NCI-H2029 (cell line): ENCODE data around the gene MRFAP1L1.

ENCODE experiments used
- DNase-seq: peaks from one replicate; lab custom pipeline; 2025; lab: John Stamatoyannopoulos, UW

MRFAP1L1 gene

DNA sequence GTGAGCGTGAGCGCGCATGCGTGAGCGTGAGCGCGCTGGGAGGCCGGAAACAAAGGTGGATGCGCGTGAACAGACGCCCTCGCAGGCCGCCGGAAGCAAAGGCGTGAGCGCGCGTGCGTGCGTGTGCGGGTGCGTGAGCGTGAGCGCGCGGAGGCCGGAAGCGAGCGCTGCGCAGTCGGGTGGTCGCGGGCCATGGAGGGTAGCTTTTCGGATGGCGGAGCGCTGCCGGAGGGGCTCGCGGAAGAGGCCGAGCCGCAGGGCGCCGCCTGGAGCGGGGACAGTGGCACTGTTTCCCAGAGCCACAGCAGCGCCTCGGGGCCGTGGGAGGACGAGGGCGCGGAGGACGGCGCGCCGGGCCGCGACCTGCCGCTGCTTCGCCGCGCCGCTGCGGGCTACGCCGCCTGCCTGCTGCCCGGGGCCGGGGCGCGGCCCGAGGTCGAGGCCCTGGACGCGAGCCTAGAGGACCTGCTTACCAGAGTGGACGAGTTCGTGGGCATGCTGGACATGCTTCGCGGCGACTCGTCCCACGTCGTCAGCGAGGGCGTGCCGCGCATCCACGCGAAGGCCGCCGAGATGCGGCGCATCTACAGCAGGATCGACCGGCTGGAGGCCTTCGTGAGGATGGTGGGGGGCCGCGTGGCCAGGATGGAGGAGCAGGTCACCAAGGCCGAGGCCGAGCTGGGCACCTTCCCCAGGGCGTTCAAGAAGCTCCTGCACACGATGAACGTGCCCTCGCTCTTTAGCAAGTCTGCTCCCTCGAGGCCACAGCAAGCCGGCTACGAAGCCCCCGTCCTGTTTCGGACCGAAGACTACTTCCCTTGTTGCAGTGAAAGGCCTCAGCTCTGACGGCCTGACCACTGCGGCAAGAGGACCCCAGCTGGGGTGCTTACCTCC lies 6.6 kb upstream of the MRFAP1L1 start, which contains the start of gene BLOC1S4:
BLOC1S4 (plus strand) TSS at position 157 of the 894 bp plus-strand sequence; CDS start at position 193, 36 bp downstream.
- peak; percentile 80 for DNase-seq

DNA sequence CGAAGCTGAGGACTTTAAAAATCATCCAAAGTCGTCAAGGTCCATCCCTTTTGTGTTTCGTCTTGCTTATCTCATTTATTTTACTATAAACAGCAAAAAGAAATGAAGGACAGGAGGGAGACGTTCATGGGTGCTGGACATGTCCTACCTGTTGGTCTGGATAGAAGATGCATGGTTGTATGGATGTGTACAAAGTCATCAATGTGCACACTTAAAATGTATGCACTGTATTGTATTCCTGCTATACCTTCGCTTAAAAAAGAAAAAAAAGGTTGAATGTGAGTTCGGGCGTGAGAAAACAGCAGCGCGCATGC lies 6.0 kb upstream of the MRFAP1L1 start:
- no peak for DNase-seq

DNA sequence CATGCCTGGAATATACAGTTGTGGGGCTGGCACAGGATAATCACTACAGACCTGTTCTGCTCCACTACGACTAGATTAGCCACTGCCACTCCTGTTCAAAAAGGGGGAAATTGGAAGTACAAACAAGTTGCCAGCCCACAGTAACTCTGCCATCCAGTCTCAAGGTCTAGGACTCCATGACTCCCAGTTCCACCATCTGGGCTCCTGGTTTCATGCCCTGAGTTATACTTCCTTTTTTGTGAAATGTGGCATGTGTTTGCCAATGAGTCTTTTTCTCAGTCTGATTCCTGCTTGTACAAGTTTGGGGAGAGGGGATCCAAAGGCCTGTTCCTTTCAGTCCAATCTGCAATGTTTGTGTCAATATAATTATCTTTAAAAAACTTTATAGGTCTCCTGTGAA lies 5.3 kb upstream of the MRFAP1L1 start:
- DNase-seq: no peak

DNA sequence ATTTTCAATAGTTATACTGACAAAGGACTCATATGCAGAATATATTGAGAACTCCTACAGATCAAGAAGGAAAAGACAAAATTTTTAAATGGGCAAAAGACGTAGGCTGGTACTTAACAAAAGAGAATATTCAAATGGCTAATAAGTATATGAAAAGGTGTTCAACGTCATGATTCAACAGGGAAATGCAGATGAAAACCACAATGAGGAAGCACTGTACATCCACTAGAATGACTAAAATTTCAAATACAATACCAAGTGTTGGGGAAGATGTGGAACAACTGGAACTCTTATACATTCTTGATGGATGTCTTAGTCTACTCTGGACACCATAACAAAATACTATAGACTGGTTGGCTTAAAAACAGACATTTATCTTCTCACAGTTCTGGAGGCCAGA lies 1.3 kb upstream of the MRFAP1L1 start:
- no peak for DNase-seq

DNA sequence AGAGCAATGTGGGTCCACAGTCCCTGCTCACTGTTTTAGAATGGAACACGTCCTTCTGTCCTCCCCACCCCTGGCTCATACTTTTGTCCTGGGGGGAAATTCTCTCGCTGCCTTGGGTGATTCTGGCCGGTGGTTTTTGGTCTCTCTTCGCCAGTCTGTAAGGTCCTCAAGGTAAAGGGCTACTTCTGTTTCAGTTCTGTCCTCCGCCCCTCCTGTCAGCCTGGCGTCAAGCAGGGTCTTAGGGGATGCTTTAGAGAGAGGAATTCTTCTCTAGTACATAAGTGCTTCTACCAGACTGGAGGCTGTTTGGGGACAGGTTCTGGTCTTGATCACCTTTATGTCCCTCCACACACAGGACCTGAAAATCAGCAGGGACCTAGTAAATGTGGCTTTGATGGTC lies 617 bp upstream of the MRFAP1L1 start:
- DNase-seq: no peak

DNA sequence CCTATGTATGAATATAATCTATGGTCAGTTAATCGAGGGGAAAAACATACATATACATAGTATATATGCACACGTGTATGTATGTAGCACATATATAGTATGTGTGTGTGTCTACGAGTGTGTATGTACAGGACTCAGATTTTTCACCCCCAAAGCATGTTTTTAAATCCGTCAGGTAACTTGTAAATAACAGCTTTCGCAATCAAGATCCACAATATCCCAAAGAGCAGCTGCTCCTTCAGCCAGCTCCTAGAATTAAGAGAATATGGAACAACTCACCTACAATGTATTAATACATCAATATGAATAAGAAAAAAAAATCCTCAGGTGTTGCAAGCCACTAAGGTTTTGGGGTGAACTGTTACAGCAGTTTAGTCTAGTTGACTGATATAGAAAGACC lies 3.5 kb downstream of the MRFAP1L1 start:
- no peak for DNase-seq

DNA sequence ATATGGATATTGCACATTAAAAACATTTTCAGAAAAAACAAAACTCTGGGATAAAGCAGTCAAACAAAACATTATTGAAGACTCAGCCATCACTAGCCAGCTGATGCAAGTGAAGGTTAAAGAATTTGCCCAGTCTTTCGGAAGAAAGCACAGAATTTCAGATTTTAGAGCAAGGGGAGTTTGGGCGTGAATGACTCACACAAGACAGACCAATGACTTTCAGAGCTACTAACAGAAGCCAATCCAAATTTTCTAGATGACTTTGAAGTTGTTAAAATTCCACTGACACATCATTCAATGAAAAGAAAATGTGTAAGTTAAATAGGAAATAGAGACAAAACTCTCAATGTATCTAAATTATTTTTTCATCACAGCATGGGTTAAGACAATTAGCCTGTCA lies 4.0 kb downstream of the MRFAP1L1 start:
- no peak for DNase-seq

DNA sequence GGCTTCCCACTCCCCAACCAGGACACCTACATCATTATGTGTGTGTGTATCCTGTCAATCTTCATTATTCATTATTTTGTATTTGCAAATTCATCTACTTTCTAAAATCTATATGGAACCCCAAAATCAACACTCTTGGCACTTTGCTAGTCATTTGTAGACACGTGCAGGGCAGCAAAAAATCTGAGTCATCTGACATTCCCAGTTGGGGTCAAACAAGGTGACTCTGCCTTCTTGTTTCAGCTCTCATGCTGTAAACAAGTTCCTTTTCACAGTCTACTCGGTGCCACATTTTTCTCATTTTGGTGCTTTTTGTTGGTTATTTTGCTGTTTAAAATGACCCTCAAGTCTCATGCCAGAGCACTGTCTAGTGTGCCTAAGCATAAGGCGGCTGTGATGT lies 5.9 kb downstream of the MRFAP1L1 start:
- no peak for DNase-seq

DNA sequence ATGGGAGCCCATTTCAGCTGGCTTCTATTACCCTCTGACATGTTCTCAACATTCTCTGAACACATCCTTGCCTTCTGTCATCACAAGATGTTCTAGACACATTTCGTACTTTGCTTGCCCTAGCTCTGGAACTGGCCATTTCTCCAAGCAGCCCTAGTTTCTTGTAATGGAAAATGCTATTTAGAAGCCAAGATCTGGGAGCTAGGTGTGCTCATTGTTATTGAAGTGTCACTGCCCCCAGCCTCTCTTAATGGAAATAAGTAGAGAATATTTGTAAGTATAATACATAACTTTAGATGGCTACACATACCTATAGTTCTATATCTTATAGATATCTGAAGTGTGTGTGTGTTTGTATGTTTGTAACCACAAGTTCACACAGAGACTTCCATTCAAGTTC lies 6.9 kb downstream of the MRFAP1L1 start:
- no peak for DNase-seq

DNA sequence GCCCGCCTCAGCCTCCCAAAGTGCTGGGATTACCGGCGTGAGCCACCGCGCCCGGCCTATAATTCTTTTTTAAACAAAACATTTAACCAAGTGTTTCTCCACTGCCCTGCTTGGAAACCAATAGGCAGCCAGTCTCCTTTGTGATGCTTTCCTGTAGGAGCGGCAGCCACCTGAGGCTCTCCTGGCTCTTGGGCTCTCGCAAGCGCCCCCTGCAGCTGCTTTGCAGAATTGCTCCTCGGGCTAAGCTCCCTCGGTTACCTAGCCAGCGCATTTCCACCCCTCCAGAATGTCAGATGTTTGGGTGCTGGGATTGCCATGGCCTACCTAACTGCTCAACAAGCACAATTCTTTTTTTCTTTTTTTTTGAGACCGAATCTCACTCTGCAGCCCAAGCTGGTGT lies 8.3 kb downstream of the MRFAP1L1 start:
- DNase-seq: no peak

DNA sequence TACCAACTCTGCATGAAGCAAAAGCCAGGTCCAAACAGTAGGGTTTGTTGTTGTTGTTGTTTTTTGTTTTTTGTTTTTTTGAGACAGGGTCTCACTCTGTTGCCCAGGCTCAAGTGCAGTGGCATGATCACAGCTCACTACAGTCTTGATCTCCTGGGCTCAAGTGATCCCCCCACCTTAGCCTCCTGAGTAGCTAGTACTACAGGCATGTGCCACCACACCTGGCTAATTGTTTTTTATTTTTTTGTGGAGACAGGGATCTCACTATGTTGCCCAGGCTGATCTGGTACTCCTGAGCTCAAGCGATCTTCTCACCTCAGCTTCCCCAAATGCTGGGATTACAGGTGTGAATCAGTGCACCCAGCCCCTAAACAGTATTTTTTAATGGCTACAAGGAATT lies 9.8 kb downstream of the MRFAP1L1 start:
- no peak for DNase-seq

DNA sequence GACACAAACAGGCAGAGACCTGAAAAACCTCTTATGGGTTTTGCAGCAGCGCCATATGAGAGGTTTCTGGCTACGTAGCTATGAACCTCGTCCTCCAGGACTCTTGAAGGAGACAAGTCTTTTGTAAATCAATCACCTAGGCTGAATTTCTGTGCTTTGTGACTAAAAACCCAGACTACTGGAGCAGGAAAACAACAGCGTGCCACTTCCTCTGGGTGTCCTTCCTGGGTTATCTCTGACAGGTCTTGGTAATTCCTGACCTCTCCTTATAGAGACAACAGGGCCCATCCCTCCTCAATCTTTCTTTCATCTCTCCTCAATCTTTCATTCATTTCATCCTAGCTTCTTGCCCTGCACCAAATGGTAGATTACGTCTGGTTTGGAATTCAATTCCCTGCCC lies 10.3 kb downstream of the MRFAP1L1 start:
- DNase-seq: no peak

DNA sequence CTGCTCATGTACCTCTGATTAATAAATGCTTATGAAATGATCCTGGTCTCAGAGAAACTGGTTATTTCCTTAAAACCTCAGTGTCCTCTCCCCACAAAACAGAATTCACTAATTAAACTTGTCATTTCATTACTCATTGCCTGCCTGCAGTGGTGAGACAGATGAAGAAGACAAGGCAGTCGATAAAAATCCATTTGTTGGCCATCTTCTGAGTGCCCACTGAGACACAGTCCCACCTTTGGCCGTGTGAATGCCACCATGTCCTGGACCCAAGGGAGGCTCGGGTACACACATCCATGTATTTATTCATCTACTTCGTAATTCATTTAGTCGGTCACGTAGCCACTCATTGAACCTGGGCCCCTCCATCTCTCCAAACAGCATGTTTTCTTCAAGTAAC lies 12.5 kb downstream of the MRFAP1L1 start:
- no peak for DNase-seq

DNA sequence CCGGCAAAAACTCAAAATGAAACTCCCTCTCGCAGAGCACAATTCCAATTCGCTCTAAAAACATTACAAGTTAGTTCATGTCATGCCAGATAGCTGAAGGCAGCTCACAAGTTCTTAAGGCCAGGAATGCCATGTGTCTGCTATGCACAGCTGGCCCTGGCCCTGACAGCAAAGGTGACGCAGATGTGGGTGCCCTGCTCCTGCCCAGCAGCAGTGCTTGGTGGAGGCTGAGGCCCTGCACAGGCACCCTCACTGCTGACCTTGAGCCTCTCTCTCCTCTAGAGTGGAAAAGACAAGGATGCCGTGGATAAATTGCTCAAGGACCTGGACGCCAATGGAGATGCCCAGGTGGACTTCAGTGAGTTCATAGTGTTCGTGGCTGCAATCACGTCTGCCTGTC lies 13.1 kb downstream of the MRFAP1L1 start:
- no peak for DNase-seq

DNA sequence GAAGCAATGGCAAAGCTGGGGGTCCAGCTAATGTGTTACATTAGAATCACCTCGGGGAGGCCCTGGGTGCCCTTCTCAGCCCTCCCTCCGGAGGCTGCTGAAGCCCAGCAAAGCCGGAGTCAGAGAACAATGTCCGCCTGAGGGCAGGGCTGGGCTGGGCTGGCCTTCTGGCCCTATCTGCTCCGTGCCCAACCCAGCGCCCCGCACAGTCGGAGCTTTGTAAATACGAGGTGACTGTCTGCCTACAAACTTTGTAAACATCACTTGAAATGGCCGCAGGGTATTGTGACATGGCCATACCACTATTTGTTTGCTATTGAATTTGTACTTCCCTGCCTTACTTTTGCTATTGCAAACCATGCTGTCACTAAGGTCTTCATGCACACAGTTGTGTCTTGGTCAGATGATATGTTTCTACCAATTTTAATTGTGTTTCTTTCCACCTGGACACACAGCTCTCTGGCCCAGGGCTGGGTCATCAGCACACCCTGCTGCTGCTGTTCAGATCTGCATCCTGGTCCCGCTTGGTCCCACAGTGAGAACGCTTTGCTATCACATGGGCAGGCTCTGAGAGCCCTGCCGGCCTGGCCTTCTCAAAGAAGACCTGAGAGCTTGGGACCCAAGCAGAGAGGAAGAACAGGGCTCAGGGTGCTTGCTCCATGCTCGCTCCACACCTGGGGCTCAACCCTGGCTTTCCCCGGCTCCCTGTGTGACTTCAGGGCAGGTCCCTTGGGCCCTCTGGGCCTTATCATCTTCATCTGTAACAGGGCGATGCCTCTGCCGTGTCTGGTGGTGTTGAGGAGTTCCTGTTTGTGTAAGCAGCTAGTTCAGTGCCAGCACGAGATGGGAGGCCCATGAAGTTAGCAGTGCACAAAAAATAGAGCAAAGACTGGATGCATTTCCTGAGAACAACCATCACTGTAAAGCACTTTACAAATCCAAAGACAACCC lies 13.7 kb downstream of the MRFAP1L1 start:
- no peak for DNase-seq

DNA sequence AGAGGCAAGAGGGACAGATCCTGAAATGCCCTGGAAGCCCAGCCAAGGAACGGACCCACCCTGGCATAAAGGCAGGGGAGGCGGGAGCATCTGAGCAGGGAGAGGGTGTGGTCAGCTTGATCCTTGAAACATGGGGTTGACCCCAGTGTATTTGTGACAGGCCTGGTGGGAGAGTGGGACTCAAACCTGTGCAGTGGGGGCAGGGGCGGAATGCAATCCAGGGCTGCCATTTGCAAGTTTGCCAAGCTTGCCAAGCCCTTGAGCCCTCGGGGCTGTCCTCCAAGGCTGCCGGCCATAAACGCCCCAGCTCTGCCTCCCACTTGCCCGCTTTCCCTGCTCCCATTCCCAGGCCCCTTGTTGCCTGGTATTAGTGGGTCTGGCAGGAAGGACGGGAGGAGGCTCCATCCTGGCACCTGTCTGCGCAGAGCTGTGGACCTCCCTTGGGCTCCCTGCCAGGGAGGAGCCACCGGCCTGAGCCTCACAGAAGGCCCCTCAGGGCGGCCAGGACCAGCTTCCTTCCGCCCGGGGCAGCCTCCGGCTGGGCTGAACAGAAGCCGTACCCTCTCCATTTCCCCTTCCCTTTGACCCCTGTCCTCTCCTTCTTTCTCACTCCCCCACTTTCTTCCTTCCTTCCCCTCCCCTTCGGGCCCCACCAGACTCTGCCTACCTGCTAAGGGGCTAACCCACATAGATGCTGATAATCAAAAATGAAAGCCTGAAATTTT lies 15.3 kb downstream of the MRFAP1L1 start:
- no peak for DNase-seq

DNA sequence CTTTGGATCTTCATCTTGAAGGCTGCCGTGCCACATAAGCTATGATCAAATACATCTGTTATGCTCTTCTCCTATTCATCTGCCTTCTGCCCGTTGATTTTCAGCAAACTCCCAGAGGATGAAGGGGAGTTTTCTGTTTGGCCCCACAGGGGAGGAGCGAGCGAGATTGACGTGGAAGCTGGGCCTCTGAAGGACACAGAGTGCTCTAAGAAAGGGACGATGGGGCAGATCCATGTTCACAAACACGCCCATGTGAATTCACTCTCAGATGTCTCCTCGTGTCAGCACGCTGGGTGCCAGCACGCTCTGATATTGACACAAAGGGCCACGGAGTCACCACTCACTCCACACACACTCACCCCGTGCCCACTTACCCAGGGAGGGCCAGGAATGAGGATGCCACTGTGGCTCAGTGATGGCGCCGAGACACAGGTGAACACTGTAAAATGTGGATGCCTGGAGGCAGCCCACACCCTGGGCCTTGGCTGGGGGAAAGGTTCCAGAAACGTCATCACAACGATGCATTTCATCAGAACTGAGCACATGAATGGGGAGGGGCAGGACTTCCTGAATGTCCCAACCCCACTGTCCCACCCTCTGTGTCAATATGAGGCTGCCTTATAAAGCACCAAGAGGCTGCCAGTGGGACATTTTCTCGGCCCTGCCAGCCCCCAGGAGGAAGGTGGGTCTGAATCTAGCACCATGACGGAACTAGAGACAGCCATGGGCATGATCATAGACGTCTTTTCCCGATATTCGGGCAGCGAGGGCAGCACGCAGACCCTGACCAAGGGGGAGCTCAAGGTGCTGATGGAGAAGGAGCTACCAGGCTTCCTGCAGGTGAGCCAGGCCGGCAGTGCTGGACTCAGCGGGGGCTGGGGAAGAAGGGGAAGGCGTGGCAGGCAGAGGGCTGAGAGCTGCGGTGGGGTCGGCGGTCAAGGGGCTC lies 16.2 kb downstream of the MRFAP1L1 start, which contains the start of gene S100P:
S100P (plus strand) TSS at position 648 of the 946 bp plus-strand sequence; CDS start at position 703, 55 bp downstream.
- no peak for DNase-seq

DNA sequence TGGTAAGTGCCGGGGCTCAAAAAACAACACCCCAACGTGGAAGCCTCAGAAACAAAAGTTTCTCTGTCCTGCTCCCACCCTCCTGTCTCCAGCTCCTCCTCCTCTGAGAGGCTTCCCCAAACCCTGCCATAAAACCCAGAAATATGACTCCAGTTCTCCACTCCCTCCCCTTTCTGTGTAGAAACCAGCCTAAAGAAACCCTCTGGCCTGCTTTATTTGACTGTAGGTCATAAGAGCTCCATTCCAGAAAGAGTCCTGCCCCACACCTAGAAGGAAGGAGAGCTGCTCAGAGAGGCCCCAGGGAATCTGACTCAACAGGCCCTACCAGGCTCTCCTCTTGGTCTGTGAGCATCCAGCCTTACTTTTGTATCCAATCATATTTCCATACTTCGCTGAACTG lies 16.9 kb downstream of the MRFAP1L1 start:
- no peak for DNase-seq

DNA sequence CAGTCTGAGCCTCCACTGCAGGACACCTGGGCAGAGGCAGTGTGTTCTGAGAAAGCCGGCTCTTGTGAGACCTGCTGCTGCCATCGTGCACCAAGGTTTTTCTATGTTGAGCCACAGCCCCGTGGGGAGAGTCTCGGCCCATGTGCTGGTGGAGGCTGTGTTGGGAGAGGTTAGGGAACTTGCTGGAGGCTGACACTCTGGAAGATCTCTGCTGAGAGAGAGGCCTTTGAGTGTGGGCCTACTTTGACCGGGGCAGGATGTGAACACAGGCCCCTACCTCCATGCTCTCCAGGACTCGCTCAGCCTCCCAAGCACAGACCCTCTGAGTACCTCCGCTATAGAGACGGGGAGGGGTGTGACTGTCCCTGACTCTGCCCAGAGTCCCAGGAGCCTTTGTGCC lies 17.3 kb downstream of the MRFAP1L1 start:
- no peak for DNase-seq

DNA sequence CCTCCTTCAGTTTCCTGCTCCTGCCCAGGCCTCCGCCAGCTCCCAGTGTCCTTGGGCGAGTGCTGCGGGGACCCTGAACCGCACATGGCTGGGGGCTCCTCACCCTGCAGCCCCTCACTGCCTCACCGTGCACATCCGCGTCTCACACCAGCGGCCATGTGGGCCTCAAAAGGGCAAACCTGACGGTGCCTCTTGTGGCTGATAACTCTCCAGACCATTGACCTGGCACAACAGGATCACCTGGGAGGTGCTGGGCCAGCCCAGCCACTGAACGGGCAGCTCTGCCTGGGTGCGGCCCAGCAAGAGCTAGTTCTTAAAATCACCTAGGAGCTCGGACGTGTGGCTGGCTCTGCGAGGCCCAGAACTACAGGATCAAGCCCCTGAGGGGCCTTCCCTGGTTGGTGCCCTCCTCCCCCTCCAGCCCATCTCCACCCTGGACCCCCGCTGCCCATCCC lies 20.1 kb downstream of the MRFAP1L1 start:
- DNase-seq: no peak
